IMR-90 (cell line): ENCODE results near the gene DZIP1L. TPM values are rescaled to one million over a fixed set of nuclear protein-coding genes. Genes with fewer than 3 reads are reported as not detected.

Experiments used
- ATAC-seq: fragments of 200-7000 bp; cut with Tn5 transposase; 2 replicates; pipeline ENCODE4 v1.9.1; 2020; ENCODE audit warnings: low read depth, mild to moderate bottlenecking, moderate library complexity
- BruUV-seq: library from RNA; stranded (reverse); fragments of 400-500 nt; replicated peaks from 2 replicates; lab custom pipeline; 2021; lab: Mats Ljungman, UMichigan
- CTCF ChIA-PET: fragments of 300-600 bp; formaldehyde crosslinking; extraction: SDS; loops from one replicate; lab custom pipeline; 2021; ENCODE audit warnings: antibody characterized with exemption; lab: Yijun Ruan, JAX
- POLR2A ChIA-PET: fragments of 300-600 bp; sonication (Branson Sonifier 250); formaldehyde crosslinking; loops from one replicate; lab custom pipeline; 2022; ENCODE audit warnings: antibody characterized with exemption; ENCODE audit not compliant: unreplicated experiment; lab: Charles Lee
- DNase-seq: peaks from one replicate; pipeline ENCODE4 v3.0.0; 2013
- H2AFZ ChIP-seq: replicated peaks from 2 replicates; pipeline ENCODE3; 2013; ENCODE audit warnings: low read length, mild to moderate bottlenecking; ENCODE audit not compliant: poor library complexity
- H2AK5ac ChIP-seq: 2 replicates; pipeline ENCODE4 v1.6.1; 2013; ENCODE audit warnings: low read depth, low read length, inconsistent platforms
- H2AK9ac ChIP-seq: replicated peaks from 2 replicates; pipeline ENCODE3; 2013; ENCODE audit warnings: mild to moderate bottlenecking, low read depth, low read length, moderate library complexity; ENCODE audit not compliant: poor library complexity
- H2BK120ac ChIP-seq: 2 replicates; pipeline ENCODE4 v1.6.1; 2013; ENCODE audit warnings: low read depth, low read length, inconsistent platforms
- H2BK15ac ChIP-seq: 3 replicates; pipeline ENCODE4 v1.6.1; 2013; ENCODE audit warnings: low read depth, low read length, inconsistent platforms
- H2BK20ac ChIP-seq: 2 replicates; pipeline ENCODE4 v1.6.1; 2013; ENCODE audit warnings: low read depth, mild to moderate bottlenecking, inconsistent platforms, low read length, moderate library complexity
- H2BK5ac ChIP-seq: 2 replicates; pipeline ENCODE4 v1.6.1; 2013; ENCODE audit warnings: mild to moderate bottlenecking, low read depth, low read length, inconsistent platforms; ENCODE audit not compliant: poor library complexity, severe bottlenecking
- H3K14ac ChIP-seq: replicated peaks from 2 replicates; pipeline ENCODE4 v1.6.1; 2013; ENCODE audit warnings: low read depth, low read length, inconsistent platforms
- H3K18ac ChIP-seq: 2 replicates; pipeline ENCODE4 v1.6.1; 2013; ENCODE audit warnings: low read depth, low read length, control low read depth
- H3K23ac ChIP-seq: 2 replicates; pipeline ENCODE4 v1.6.1; 2013; ENCODE audit warnings: low read depth, low read length, inconsistent platforms
- H3K27ac ChIP-seq: 2 replicates; pipeline ENCODE4 v1.5.1; 2013; ENCODE audit warnings: mild to moderate bottlenecking, control low read depth, low read length; ENCODE audit not compliant: insufficient read depth
- H3K27me3 ChIP-seq: 2 replicates; pipeline ENCODE4 v1.6.1; 2013; ENCODE audit warnings: low read length; ENCODE audit not compliant: control insufficient read depth, insufficient read depth
- H3K36me3 ChIP-seq: 2 replicates; pipeline ENCODE4 v1.6.1; 2013; ENCODE audit warnings: low read length, mixed read lengths; ENCODE audit not compliant: control insufficient read depth, insufficient read depth
- H3K4ac ChIP-seq: 2 replicates; pipeline ENCODE4 v1.6.1; 2013; ENCODE audit warnings: low read depth, low read length, inconsistent platforms
- H3K4me1 ChIP-seq: 2 replicates; pipeline ENCODE4 v1.6.1; 2013; ENCODE audit warnings: low read length, mixed read lengths; ENCODE audit not compliant: control insufficient read depth, insufficient read depth
- H3K4me2 ChIP-seq: 2 replicates; pipeline ENCODE4 v1.6.1; 2013; ENCODE audit warnings: low read depth, mild to moderate bottlenecking, control low read depth, low read length, moderate library complexity
- H3K4me3 ChIP-seq: 2 replicates; pipeline ENCODE4 v1.5.1; 2013; ENCODE audit warnings: low read depth, mild to moderate bottlenecking, control low read depth, low read length, moderate library complexity; ENCODE audit not compliant: insufficient read depth
- H3K56ac ChIP-seq: 2 replicates; pipeline ENCODE4 v1.6.1; 2013; ENCODE audit warnings: low read length, inconsistent platforms; ENCODE audit not compliant: insufficient read depth; ENCODE audit errors: extremely low read depth
- H3K79me1 ChIP-seq, 2 experiments: 2 replicates each; pipeline ENCODE4 v1.6.1; 2013; ENCODE audit warnings: low read length in 2 of 2, inconsistent platforms in 1 of 2, low read depth in 1 of 2
- H3K9ac ChIP-seq: 2 replicates; pipeline ENCODE4 v1.6.1; 2013; ENCODE audit warnings: low read depth, low read length, control low read depth
- H3K9me1 ChIP-seq: 2 replicates; pipeline ENCODE4 v1.6.1; 2013; ENCODE audit warnings: low read length, inconsistent platforms; ENCODE audit not compliant: insufficient read depth
- H3K9me3 ChIP-seq: 2 replicates; pipeline ENCODE4 v1.6.1; 2013; ENCODE audit warnings: low read length; ENCODE audit not compliant: control insufficient read depth, insufficient read depth
- H4K20me1 ChIP-seq: 2 replicates; pipeline ENCODE4 v1.6.1; 2013; ENCODE audit warnings: low read length, inconsistent platforms; ENCODE audit not compliant: insufficient read depth
- H4K5ac ChIP-seq: 2 replicates; pipeline ENCODE4 v1.6.1; 2013; ENCODE audit warnings: mild to moderate bottlenecking, low read depth, low read length, control low read depth
- H4K8ac ChIP-seq, 2 experiments: 2 replicates each; pipeline ENCODE4 v1.6.1; 2013; ENCODE audit warnings: low read depth in 2 of 2, low read length in 2 of 2, control low read depth in 1 of 2, inconsistent platforms in 1 of 2
- H4K91ac ChIP-seq: 2 replicates; pipeline ENCODE4 v1.6.1; 2013; ENCODE audit warnings: low read depth, low read length, inconsistent platforms; ENCODE audit not compliant: insufficient read depth
- BHLHE40 ChIP-seq: fragments of 150-350 bp; IDR thresholded peaks from 2 replicates; pipeline ENCODE4 v1.6.1; 2016; ENCODE audit warnings: mild to moderate bottlenecking, low read depth, low read length
- CEBPB ChIP-seq: IDR thresholded peaks from 2 replicates; pipeline ENCODE4 v1.6.1; 2012; ENCODE audit warnings: low read depth, low read length, improper control_type of control experiment
- CHD1 ChIP-seq: IDR thresholded peaks from 2 replicates; pipeline ENCODE4 v1.6.1; 2012; ENCODE audit warnings: low read depth, low read length, improper control_type of control experiment
- FOS ChIP-seq: fragments of 150-350 bp; IDR thresholded peaks from 2 replicates; pipeline ENCODE4 v1.6.1; 2016; ENCODE audit warnings: low read depth, low read length
- MAFK ChIP-seq: IDR thresholded peaks from 2 replicates; pipeline ENCODE4 v1.6.1; 2012; ENCODE audit warnings: low read depth, low read length, improper control_type of control experiment
- MAZ ChIP-seq: IDR thresholded peaks from 2 replicates; pipeline ENCODE4 v1.6.1; 2012; ENCODE audit warnings: low read depth, mild to moderate bottlenecking, low read length, improper control_type of control experiment, moderate library complexity, borderline replicate concordance
- POLR2A ChIP-seq: IDR thresholded peaks from 2 replicates; pipeline ENCODE4 v1.6.1; 2012; ENCODE audit warnings: mild to moderate bottlenecking, low read depth, low read length
- RAD21 ChIP-seq: IDR thresholded peaks from 2 replicates; pipeline ENCODE4 v1.6.1; 2012; ENCODE audit warnings: low read length, improper control_type of control experiment
- RCOR1 ChIP-seq: IDR thresholded peaks from 2 replicates; pipeline ENCODE4 v1.6.1; 2012; ENCODE audit warnings: mild to moderate bottlenecking, low read length, improper control_type of control experiment; ENCODE audit not compliant: insufficient replicate concordance
- RFX5 ChIP-seq: IDR thresholded peaks from 2 replicates; pipeline ENCODE4 v1.8.0; 2012; ENCODE audit warnings: low read depth, mild to moderate bottlenecking, low read length, moderate library complexity
- WGBS, 2 experiments: methylation state at CpG; one replicate each; pipeline versions ENCODE4 v1.1.5 to v1.1.7; 2013; ENCODE audit warnings: missing lambda C conversion rate in 2 of 2; ENCODE audit not compliant: insufficient read length in 1 of 2; ENCODE audit errors: extremely low coverage in 2 of 2; 5-methylcytosine and 5-hydroxymethylcytosine counted together
- dilution Hi-C: fragments of 300-500 bp; cut with HindIII; formaldehyde crosslinking; loops from one replicate; pipeline ENCODE4 v1.14.3; 2018; ENCODE audit warnings: low sequenced_read_pairs; ENCODE audit not compliant: unreplicated experiment
- in situ Hi-C: fragments of 300-500 bp; cut with MboI; formaldehyde crosslinking; loops from 3 replicates; pipeline ENCODE4 v1.14.3; 2019; ENCODE audit warnings: low sequenced_read_pairs, inconsistent platforms, mixed read lengths
- intact Hi-C: fragments of 100-400 bp; cut with micrococcal nuclease; formaldehyde crosslinking; loops from 2 replicates; pipeline ENCODE4 v1.10.0; 2022
- polyA plus RNA-seq, 3 experiments: library from polyadenylated mRNA; depleted of rRNA; stranded (reverse); fragments of >200 nt; gene quantifications; 2 replicates each; pipeline ENCODE4 v1.2.3, GENCODE V29; 2012; ENCODE audit warnings: low replicate concordance in 1 of 3
- total RNA-seq: library from RNA; depleted of rRNA; stranded (reverse); fragments of >200 nt; gene quantifications from 2 replicates; pipeline ENCODE4 v1.2.3, GENCODE V29; 2012
- TF ChIP-seq, protein P1 (sequence below): fragments of 150-350 bp; IDR thresholded peaks from 2 replicates; pipeline ENCODE4 v1.6.1; 2017; ENCODE audit warnings: mild to moderate bottlenecking, antibody characterized with exemption, low read length, low read depth
- TF ChIP-seq, protein P2 (sequence below): conservative IDR thresholded peaks from 2 replicates; pipeline ENCODE4 v1.5.1; 2012; ENCODE audit warnings: mild to moderate bottlenecking, low read depth, low read length, improper control_type of control experiment

Gene DZIP1L
- total and polyA plus RNA-seq, 2 of the 4 experiments (the other 2 are of a cell fraction) = 12.9 to 14.7 TPM

DNA sequence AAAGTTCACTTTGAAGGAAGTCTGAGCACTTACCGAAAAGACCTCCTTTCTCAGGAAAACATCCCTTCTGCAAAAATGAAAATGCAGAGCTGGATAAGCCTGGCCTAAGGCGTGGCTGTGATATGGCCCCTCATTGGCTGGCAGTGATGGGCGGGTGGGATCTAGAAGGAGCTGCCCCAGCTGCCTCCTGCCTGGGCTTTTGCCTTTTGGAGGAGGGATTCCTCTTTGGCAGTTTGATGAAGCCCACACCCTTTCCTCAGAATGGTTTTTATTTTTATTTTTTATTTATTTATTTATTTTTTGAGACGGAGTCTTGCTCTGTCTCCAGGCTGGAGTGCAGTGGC, 4.0 kb upstream of the DZIP1L start:
- Histone ChIP-seq H3K18ac (no peak overlapping the region), H4K91ac (no peak overlapping the region), H3K9ac (no peak overlapping the region), H3K9me3 (no peaks in the 10 kb centered on the region; the same call in 1 of the 2 replicates), H3K9me1 (no peaks in the 10 kb centered on the region), H3K4me3 (no peak overlapping the region), H4K5ac (no peak overlapping the region), H3K23ac (no peak overlapping the region), H2BK5ac (no peak overlapping the region), H2AK9ac (no peak overlapping the region), H2BK120ac (no peak overlapping the region), H2AFZ (no peak overlapping the region), H2BK15ac (no peak overlapping the region), H4K8ac (no peak overlapping the region), H3K4me2 (no peak overlapping the region), H3K4ac (no peak overlapping the region), H3K27me3 (no peaks in the 10 kb centered on the region), H3K14ac (no peak overlapping the region), H3K56ac (no peak overlapping the region), H4K20me1 (no peaks in the 10 kb centered on the region), H3K36me3 (no peaks in the 10 kb centered on the region), H2AK5ac (no peak overlapping the region), H2BK20ac (no peak overlapping the region), H3K27ac (no peak overlapping the region), H3K4me1 (no peaks in the 10 kb centered on the region), H3K79me1 (peaks cover 0 to 5% of the 10 kb centered on the region in 2 experiments; a peak in 3 of 4 replicates)
- POLR2A ChIA-PET = no interaction called here
- dilution Hi-C loops = no loop called here
- TF ChIP-seq BHLHE40 (no peak), RCOR1 (no peak), MAZ (no peak), FOS (no peak), CEBPB (no peak), CHD1 (no peak), POLR2A (no peak), MAFK (no peak), RAD21 (no peak), RFX5 (no peak)
- TF ChIP-seq, protein P1, sequence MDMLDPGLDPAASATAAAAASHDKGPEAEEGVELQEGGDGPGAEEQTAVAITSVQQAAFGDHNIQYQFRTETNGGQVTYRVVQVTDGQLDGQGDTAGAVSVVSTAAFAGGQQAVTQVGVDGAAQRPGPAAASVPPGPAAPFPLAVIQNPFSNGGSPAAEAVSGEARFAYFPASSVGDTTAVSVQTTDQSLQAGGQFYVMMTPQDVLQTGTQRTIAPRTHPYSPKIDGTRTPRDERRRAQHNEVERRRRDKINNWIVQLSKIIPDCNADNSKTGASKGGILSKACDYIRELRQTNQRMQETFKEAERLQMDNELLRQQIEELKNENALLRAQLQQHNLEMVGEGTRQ = no peak
- TF ChIP-seq, protein P2, sequence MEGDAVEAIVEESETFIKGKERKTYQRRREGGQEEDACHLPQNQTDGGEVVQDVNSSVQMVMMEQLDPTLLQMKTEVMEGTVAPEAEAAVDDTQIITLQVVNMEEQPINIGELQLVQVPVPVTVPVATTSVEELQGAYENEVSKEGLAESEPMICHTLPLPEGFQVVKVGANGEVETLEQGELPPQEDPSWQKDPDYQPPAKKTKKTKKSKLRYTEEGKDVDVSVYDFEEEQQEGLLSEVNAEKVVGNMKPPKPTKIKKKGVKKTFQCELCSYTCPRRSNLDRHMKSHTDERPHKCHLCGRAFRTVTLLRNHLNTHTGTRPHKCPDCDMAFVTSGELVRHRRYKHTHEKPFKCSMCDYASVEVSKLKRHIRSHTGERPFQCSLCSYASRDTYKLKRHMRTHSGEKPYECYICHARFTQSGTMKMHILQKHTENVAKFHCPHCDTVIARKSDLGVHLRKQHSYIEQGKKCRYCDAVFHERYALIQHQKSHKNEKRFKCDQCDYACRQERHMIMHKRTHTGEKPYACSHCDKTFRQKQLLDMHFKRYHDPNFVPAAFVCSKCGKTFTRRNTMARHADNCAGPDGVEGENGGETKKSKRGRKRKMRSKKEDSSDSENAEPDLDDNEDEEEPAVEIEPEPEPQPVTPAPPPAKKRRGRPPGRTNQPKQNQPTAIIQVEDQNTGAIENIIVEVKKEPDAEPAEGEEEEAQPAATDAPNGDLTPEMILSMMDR = no peak
- intact Hi-C loops = loop anchor here (1.0 to 5.0 kb wide), 2 partner anchors 37 to 51 kb away; no protein-coding TSS in a partner anchor
- no CpG with 5 or more reads among the region's 4 CpGs for WGBS, 2 experiments
- no TSS peak for BruUV-seq
- in situ Hi-C loops = loop anchor here (5.0 kb wide), 1 partner anchor 52 kb away; no protein-coding TSS in a partner anchor
- no peak for DNase-seq
- no peak for ATAC-seq
- CTCF ChIA-PET = interaction anchor here (1.1 to 2.5 kb wide), 4 partner anchors 20 to 53 kb away, joined by 3 to 14 read pairs (median 8); no protein-coding TSS in a partner anchor
